Measurements from ENCODE around the gene RBM43. TPM values are rescaled to one million over a fixed set of nuclear protein-coding genes. Genes with fewer than 3 reads are reported as not detected.

Gene RBM43
- total and polyA plus RNA-seq, 2 donors (not counting 1 experiment from before 2014, with no cell fraction given): 12.4 to 13.8 TPM

- no peaks in the 10 kb centered on the region for H4K20me1 ChIP-seq (ENCODE audit: control insufficient read depth, extremely low read depth, insufficient read depth, low read length)
- H3K27ac ChIP-seq (ENCODE audit: insufficient read depth, low read length): no peak overlapping the region
- no peaks in the 10 kb centered on the region for H3K9me3 ChIP-seq (ENCODE audit: control insufficient read depth, insufficient read depth, low read depth, low read length)
- H3K79me2 ChIP-seq (ENCODE audit: control insufficient read depth, insufficient read depth, low read length): no peaks in the 10 kb centered on the region
- no peaks in the 10 kb centered on the region for H3K36me3 ChIP-seq (ENCODE audit: control insufficient read depth, insufficient read depth, low read length)
- no peaks in the 10 kb centered on the region for H3K4me1 ChIP-seq (ENCODE audit: control insufficient read depth, extremely low read depth, insufficient read depth, low read length)
- no peaks in the 10 kb centered on the region for H3K27me3 ChIP-seq (ENCODE audit: control insufficient read depth, insufficient read depth, low read length)
- H2AFZ ChIP-seq (ENCODE audit: low read length): no peak overlapping the region
- H3K9ac ChIP-seq (ENCODE audit: insufficient read depth, low read length): no peak overlapping the region
- no peak for TF ChIP-seq EZH2 (IDR thresholded peaks at IDR 0.05; ENCODE audit: low read length, missing control alignments)
- TF ChIP-seq, protein P1, sequence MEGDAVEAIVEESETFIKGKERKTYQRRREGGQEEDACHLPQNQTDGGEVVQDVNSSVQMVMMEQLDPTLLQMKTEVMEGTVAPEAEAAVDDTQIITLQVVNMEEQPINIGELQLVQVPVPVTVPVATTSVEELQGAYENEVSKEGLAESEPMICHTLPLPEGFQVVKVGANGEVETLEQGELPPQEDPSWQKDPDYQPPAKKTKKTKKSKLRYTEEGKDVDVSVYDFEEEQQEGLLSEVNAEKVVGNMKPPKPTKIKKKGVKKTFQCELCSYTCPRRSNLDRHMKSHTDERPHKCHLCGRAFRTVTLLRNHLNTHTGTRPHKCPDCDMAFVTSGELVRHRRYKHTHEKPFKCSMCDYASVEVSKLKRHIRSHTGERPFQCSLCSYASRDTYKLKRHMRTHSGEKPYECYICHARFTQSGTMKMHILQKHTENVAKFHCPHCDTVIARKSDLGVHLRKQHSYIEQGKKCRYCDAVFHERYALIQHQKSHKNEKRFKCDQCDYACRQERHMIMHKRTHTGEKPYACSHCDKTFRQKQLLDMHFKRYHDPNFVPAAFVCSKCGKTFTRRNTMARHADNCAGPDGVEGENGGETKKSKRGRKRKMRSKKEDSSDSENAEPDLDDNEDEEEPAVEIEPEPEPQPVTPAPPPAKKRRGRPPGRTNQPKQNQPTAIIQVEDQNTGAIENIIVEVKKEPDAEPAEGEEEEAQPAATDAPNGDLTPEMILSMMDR (conservative IDR thresholded peaks at IDR 0.05 in 1 of 2, IDR thresholded peaks at IDR 0.05 in 1 of 2; ENCODE audit: low read depth in 1 of 2, low read length in 2 of 2): no peak
- H3K4me2 ChIP-seq (ENCODE audit: extremely low read depth, insufficient read depth, low read length): no peak overlapping the region
- no peak overlapping the region for H3K4me3 ChIP-seq (replicated peaks in 1 of 4; ENCODE audit: control extremely low read depth in 1 of 4, insufficient read depth in 1 of 4, low read depth in 3 of 4, low read length in 4 of 4)
- no peak for DNase-seq (ENCODE audit: low read depth in 2 of 2)
Measured at GRCh38 chr2:151200277-151200676, 61.4 kb downstream of the RBM43 start.

DNA sequence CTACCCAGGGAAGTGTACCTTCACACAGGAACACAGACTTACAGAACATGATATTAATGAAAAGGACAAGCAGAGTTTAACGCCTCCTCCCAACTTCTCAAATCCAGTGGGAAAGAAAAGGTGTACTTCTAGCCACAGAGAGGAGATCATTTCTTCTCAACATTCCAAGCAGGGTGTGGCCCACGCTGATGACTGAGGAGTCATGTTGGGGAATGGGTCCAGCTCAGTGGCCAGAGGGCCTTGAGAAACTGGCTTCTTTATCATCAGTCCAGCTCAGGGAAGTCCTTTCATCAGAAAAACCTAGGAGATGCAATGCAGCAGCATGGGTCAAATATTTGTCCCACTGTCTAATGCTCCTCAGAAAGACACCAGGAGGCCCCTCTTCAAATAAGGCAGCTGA lies 63.0 kb downstream of the RBM43 start:
- Histone ChIP-seq H2AFZ (ENCODE audit: low read length) (no peak overlapping the region), H3K27me3 (ENCODE audit: control insufficient read depth, insufficient read depth, low read length) (no peaks in the 10 kb centered on the region), H3K4me2 (ENCODE audit: extremely low read depth, insufficient read depth, low read length) (no peak overlapping the region), H4K20me1 (ENCODE audit: control insufficient read depth, extremely low read depth, insufficient read depth, low read length) (no peaks in the 10 kb centered on the region), H3K9me3 (ENCODE audit: control insufficient read depth, insufficient read depth, low read depth, low read length) (no peaks in the 10 kb centered on the region), H3K4me3 (replicated peaks in 1 of 4; ENCODE audit: control extremely low read depth in 1 of 4, insufficient read depth in 1 of 4, low read depth in 3 of 4, low read length in 4 of 4) (no peak overlapping the region), H3K27ac (ENCODE audit: insufficient read depth, low read length) (no peak overlapping the region), H3K79me2 (ENCODE audit: control insufficient read depth, insufficient read depth, low read length) (no peaks in the 10 kb centered on the region), H3K4me1 (ENCODE audit: control insufficient read depth, extremely low read depth, insufficient read depth, low read length) (no peaks in the 10 kb centered on the region), H3K9ac (ENCODE audit: insufficient read depth, low read length) (no peak overlapping the region), H3K36me3 (ENCODE audit: control insufficient read depth, insufficient read depth, low read length) (no peaks in the 10 kb centered on the region)
- no peak for TF ChIP-seq EZH2 (IDR thresholded peaks at IDR 0.05; ENCODE audit: low read length, missing control alignments)
- TF ChIP-seq, protein P1 (conservative IDR thresholded peaks at IDR 0.05 in 1 of 2, IDR thresholded peaks at IDR 0.05 in 1 of 2; ENCODE audit: low read depth in 1 of 2, low read length in 2 of 2): no peak
- peak in 1 of 2 donors; percentile 10 for DNase-seq (ENCODE audit: low read depth in 2 of 2)

Other genes starting within 250 kb of the RBM43 start
- 17.7 and 18.3 TPM in 2 replicates for gene NMI, start 27.8 kb upstream of the RBM43 start, total RNA-seq
- 17.8 TPM in 2 replicates for gene NMI, start 27.8 kb upstream of the RBM43 start, polyA plus RNA-seq
- 33.1 and 53.8 TPM in 2 replicates for gene TNFAIP6, start 95.7 kb upstream of the RBM43 start, total RNA-seq
- gene TNFAIP6, start 95.7 kb upstream of the RBM43 start, polyA plus RNA-seq: 28.5 and 35.0 TPM in 2 replicates
- gene RIF1, start 148.0 kb upstream of the RBM43 start, total RNA-seq: 34.9 and 36.5 TPM in 2 replicates
- 11.2 and 14.8 TPM in 2 replicates for gene RIF1, start 148.0 kb upstream of the RBM43 start, polyA plus RNA-seq